Nephron progenitor cell (in vitro differentiated cells): Measurements from ENCODE around the gene ATP8B1.

Source experiments
- DNase-seq: peaks from one replicate; pipeline ENCODE4 v3.0.0; 2021
- H3K27ac Mint-ChIP-seq: 2 replicates; pipeline ENCODE4 v1.8.0; 2021; ENCODE audit warnings: mild to moderate bottlenecking, moderate library complexity, mixed read lengths
- H3K27me3 Mint-ChIP-seq: 2 replicates; pipeline ENCODE4 v1.8.0; 2021; ENCODE audit warnings: mild to moderate bottlenecking, low read depth, mixed read lengths; ENCODE audit not compliant: poor library complexity
- H3K36me3 Mint-ChIP-seq: 2 replicates; pipeline ENCODE4 v1.8.0; 2021; ENCODE audit warnings: low read depth, mixed read lengths
- H3K4me1 Mint-ChIP-seq: 2 replicates; pipeline ENCODE4 v1.8.0; 2021; ENCODE audit warnings: mixed read lengths
- H3K4me3 Mint-ChIP-seq: 2 replicates; pipeline ENCODE4 v1.8.0; 2021; ENCODE audit warnings: mild to moderate bottlenecking, moderate library complexity, mixed read lengths
- H3K9me3 Mint-ChIP-seq: 2 replicates; pipeline ENCODE4 v1.8.0; 2021; ENCODE audit warnings: mild to moderate bottlenecking, moderate library complexity, mixed read lengths
- CTCF ChIP-seq: fragments of 200-600 bp; sonication (generic); IDR thresholded peaks from 2 replicates; pipeline ENCODE4 v1.5.0; 2021; ENCODE audit warnings: antibody characterized with exemption

ATP8B1 gene

DNA sequence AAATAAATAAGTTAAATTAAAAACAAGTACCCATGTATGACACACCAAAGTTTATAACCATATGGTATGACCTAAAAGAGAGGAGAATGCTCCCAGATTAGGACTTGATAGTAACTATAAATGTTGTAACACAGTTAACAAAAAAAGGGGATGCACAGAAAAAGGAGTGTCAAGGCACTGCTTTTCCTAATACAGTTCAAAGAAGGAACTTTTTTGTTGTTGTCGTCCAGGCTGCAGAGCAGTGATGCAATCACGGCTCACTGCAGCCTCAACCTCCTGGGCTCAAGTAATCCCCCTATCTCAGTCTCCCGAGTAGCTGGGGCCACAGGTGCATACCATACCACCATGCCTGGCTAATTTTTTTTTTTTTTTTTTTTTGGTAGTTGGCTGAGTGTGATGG, 184.2 kb downstream of the ATP8B1 start:
- TF ChIP-seq CTCF = no peak
- Mint-ChIP-seq H3K27ac (no peak overlapping the region), H3K4me3 (no peak overlapping the region), H3K4me1 (peaks cover 18% of the 10 kb centered on the region), H3K9me3 (no peaks in the 10 kb centered on the region), H3K27me3 (no peaks in the 10 kb centered on the region), H3K36me3 (peaks cover 34% of the 10 kb centered on the region)
- DNase-seq = no peak

DNA sequence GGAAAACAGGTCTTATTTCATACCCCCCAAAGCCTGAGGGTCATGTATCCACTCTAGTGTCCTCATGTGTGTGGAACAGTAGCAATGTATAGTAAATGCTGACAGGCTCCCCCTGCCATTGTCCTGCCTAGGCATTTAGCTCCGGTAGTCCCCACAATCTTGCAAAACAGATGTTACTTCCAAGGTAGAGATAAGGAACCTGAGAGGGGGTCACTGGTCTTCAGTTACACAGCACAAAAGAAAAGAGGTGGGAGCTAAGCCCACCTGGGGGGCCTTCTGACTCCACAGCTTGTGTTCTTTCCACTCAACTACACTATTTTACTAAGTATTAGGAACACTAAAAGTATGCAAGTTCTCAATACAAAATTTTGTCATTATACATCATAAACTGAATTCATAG, 199.2 kb downstream of the ATP8B1 start:
- Mint-ChIP-seq H3K27ac (peak overlapping the region; percentile 11), H3K9me3 (no peaks in the 10 kb centered on the region), H3K4me3 (no peak overlapping the region), H3K4me1 (no peaks in the 10 kb centered on the region), H3K36me3 (peaks cover 73% of the 10 kb centered on the region), H3K27me3 (no peaks in the 10 kb centered on the region)
- no peak for TF ChIP-seq CTCF
- no peak for DNase-seq
